Calu3 (cell line): ENCODE results near the gene SLC9A3. TPM values are rescaled to one million over a fixed set of nuclear protein-coding genes. Genes with fewer than 3 reads are reported as not detected.

Experiments
- BruUV-seq: library from RNA; stranded (reverse); fragments of 400-500 nt; replicated peaks from 2 replicates; lab custom pipeline; 2021; lab: Mats Ljungman, UMichigan
- CTCF ChIA-PET: fragments of 300-600 bp; sonication (Branson Sonifier 250); formaldehyde crosslinking; loops from one replicate; lab custom pipeline; 2022; ENCODE audit warnings: antibody characterized with exemption; lab: Charles Lee
- DNase-seq: peaks from one replicate; pipeline ENCODE4 v3.0.0; 2022
- H3K27ac Mint-ChIP-seq: one replicate; pipeline ENCODE4 v1.8.0; 2022; ENCODE audit warnings: mixed read lengths; ENCODE audit not compliant: unreplicated experiment
- H3K27me3 Mint-ChIP-seq: one replicate; pipeline ENCODE4 v1.8.0; 2022; ENCODE audit warnings: mixed read lengths; ENCODE audit not compliant: unreplicated experiment
- H3K36me3 Mint-ChIP-seq: one replicate; pipeline ENCODE4 v1.8.0; 2022; ENCODE audit warnings: mild to moderate bottlenecking, moderate library complexity, mixed read lengths; ENCODE audit not compliant: insufficient read depth, unreplicated experiment
- H3K4me1 Mint-ChIP-seq: one replicate; pipeline ENCODE4 v1.8.0; 2022; ENCODE audit warnings: mild to moderate bottlenecking, low read depth, mixed read lengths; ENCODE audit not compliant: unreplicated experiment
- H3K4me3 Mint-ChIP-seq: one replicate; pipeline ENCODE4 v1.8.0; 2022; ENCODE audit warnings: mild to moderate bottlenecking, low read depth, moderate library complexity, mixed read lengths; ENCODE audit not compliant: unreplicated experiment
- H3K9me3 Mint-ChIP-seq: one replicate; pipeline ENCODE4 v1.8.0; 2022; ENCODE audit warnings: low read depth, mixed read lengths; ENCODE audit not compliant: unreplicated experiment
- intact Hi-C: fragments of 100-400 bp; cut with micrococcal nuclease; formaldehyde crosslinking; loops from one replicate; pipeline ENCODE4 v1.10.0; 2022; ENCODE audit not compliant: unreplicated experiment
- microRNA-seq: library from miRNA; unstranded; fragments of <30 nt; microRNA quantifications from one replicate; pipeline ENCODE4 v1.2.0, GENCODE V29; 2022
- total RNA-seq: library from RNA; stranded (reverse); gene quantifications from 2 replicates; pipeline ENCODE4 v1.2.3, GENCODE V29; 2022
- TF ChIP-seq, protein P1 (sequence below): fragments of 200-600 bp; IDR thresholded peaks from one replicate; pipeline ENCODE4 v1.8.0; 2022; ENCODE audit warnings: antibody characterized with exemption; ENCODE audit not compliant: unreplicated experiment

The SLC9A3 gene
- total RNA-seq, 1 experiment from 2014 or later, result 1.1 TPM

DNA sequence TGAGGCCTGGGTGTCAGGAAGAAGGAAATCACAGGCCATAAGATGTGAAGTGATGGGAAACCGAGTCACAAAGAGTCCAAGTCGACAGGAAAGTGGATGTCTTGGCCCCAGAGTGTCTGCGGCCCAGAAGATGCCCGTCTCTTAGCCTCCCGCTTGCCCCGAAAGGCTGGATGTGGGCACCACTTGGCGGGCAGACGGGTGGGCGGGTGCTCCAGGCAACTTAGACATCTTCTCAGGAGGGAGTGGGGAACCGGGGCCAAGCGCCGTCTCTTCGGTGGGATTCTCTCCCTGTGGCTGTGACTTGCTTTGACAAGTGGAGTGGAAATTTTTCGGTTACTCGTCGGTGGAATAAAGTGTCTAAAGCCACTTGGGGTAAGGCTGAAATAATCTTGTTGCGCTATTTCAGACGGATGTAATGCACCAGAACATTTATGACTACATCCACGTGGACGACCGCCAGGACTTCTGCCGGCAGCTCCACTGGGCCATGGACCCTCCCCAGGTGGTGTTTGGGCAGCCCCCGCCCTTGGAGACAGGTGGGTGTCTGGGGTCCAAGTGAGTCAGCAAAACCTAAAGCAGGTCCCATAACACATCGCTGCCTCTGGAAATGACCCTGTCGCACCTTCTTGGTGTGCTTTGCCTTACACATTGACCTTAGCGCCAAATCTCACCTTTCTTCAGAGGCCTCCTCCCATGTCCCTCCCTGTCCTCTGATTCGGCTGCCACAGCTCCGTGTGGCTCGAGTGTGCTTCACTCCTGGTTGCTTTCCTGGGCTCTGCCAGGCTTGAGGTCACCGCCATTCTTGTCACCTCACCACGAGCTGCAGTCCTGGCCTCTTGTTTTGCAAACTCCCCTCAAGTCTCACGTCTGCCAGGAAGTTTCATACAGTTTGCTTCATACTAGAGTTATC lies 101.7 kb downstream of the SLC9A3 start:
- TF ChIP-seq, protein P1, sequence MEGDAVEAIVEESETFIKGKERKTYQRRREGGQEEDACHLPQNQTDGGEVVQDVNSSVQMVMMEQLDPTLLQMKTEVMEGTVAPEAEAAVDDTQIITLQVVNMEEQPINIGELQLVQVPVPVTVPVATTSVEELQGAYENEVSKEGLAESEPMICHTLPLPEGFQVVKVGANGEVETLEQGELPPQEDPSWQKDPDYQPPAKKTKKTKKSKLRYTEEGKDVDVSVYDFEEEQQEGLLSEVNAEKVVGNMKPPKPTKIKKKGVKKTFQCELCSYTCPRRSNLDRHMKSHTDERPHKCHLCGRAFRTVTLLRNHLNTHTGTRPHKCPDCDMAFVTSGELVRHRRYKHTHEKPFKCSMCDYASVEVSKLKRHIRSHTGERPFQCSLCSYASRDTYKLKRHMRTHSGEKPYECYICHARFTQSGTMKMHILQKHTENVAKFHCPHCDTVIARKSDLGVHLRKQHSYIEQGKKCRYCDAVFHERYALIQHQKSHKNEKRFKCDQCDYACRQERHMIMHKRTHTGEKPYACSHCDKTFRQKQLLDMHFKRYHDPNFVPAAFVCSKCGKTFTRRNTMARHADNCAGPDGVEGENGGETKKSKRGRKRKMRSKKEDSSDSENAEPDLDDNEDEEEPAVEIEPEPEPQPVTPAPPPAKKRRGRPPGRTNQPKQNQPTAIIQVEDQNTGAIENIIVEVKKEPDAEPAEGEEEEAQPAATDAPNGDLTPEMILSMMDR, result no peak
- BruUV-seq, result no TSS peak

DNA sequence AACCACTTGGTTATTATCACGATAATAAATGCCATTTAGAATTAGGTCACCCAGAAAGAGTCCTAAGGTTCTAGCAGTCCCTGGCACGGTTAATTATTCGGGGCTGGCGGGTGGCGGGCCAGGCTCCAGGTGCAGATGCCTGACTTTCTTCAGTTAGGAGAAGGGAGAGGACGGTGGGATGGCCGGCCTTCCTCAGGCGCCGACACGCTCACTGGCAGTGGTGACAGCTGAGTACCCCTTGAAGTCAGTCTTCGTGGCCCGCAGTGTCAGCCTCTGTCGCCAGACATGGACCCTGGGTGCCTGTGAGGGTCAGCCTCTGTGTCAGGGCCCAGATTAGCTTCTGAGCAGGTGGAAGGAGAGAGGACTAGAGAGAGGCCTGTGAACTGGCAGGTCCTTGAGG lies 102.3 kb downstream of the SLC9A3 start:
- CTCF ChIA-PET, result no interaction called here
- no peak overlapping the region for H3K27ac Mint-ChIP-seq
- H3K4me3 Mint-ChIP-seq, result no peak overlapping the region
- BruUV-seq, result no TSS peak
- H3K4me1 Mint-ChIP-seq, result no peaks in the 10 kb centered on the region
- no peak for DNase-seq
- H3K36me3 Mint-ChIP-seq, result no peaks in the 10 kb centered on the region
- H3K9me3 Mint-ChIP-seq, result peaks cover 7% of the 10 kb centered on the region
- TF ChIP-seq, protein P1, result no peak
- intact Hi-C loops, result no loop called here
- H3K27me3 Mint-ChIP-seq, result peaks cover 15% of the 10 kb centered on the region

More for the DNA sequence above, 101.7 kb downstream of the SLC9A3 start:
- H3K4me3 Mint-ChIP-seq, result no peak overlapping the region
- H3K27ac Mint-ChIP-seq, result no peak overlapping the region
- intact Hi-C loops, result no loop called here
- DNase-seq, result no peak
- peaks cover 17% of the 10 kb centered on the region for H3K27me3 Mint-ChIP-seq
- peaks cover 7% of the 10 kb centered on the region for H3K9me3 Mint-ChIP-seq
- no peaks in the 10 kb centered on the region for H3K4me1 Mint-ChIP-seq
- no peaks in the 10 kb centered on the region for H3K36me3 Mint-ChIP-seq
- CTCF ChIA-PET, result no interaction called here

DNA sequence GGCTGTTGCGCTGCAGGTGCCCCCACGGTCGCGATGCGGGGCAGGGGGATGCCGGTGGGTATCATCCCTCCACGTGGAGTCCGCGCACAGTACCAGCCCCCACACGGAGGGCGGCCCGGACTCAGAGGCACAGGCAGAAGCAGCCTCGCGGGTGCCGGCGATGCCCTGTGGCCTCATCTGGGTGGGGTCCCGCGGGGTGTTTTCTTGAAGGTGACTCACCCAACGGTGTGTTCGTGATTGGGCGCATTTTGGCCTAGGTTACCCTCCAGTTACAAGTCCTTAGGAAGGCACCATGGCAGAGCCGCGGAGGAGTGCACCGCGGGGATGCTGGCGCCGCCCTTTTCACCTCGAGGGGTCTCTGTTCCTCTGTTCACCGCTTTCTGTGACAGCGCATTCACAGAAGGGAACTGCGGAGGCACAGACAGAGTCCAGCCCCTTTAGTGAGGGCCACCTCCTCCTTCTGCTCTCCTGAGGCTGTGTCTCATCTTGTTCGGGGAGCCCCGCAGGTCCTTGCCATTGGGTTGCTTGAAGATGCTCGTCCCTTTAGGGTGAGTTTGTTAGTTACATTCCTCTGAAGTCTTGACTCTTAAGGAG lies 102.9 kb downstream of the SLC9A3 start:
- Mint-ChIP-seq H3K4me1 (no peaks in the 10 kb centered on the region), H3K27me3 (peaks cover 10% of the 10 kb centered on the region), H3K36me3 (no peaks in the 10 kb centered on the region), H3K27ac (no peak overlapping the region), H3K4me3 (no peak overlapping the region), H3K9me3 (peaks cover 5% of the 10 kb centered on the region)
- CTCF ChIA-PET, result no interaction called here
- no TSS peak for BruUV-seq
- intact Hi-C loops, result no loop called here
- no peak for DNase-seq
- TF ChIP-seq, protein P1, result no peak

DNA sequence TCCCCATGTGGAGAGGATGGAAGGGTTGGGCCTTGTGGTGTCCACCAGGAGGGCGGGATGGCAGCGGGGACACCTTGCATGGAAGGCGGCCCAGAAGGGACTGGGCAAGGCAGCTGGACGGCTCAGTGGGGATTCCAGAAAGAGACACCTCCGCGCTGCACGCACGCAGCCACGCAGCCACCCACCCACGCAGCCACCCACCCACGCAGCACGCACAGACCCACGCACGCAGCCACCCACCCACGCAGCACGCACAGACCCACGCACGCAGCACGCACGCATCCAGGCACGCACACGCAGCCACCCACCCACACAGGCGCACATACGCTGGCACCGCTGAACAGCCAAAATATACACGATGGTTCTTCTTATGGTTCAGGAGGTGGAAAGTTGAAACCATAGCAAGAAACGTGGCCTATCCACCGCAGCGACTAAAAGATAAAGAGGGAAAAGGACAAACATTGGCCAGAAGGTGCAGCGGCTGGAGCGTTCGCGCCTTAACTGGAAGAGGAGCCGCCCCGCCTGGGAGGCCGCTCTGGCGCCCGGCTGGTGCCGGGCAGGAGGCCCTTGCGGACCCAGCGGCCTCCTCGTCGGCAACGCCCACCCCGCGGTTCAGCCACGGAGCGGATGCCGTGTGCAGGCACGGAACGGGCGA lies 103.5 kb downstream of the SLC9A3 start:
- H3K27ac Mint-ChIP-seq, result no peak overlapping the region
- H3K4me1 Mint-ChIP-seq, result no peaks in the 10 kb centered on the region
- DNase-seq, result no peak
- H3K4me3 Mint-ChIP-seq, result no peak overlapping the region
- H3K36me3 Mint-ChIP-seq, result no peaks in the 10 kb centered on the region
- H3K27me3 Mint-ChIP-seq, result peaks cover 3% of the 10 kb centered on the region
- no TSS peak for BruUV-seq
- TF ChIP-seq, protein P1, result no peak
- CTCF ChIA-PET, result no interaction called here
- intact Hi-C loops, result no loop called here
- H3K9me3 Mint-ChIP-seq, result no peaks in the 10 kb centered on the region

Small RNAs within 50 kb of the gene (microRNA-seq; reads per million reads assigned to microRNA genes)
- not detected for gene MIR4456

Other genes with a start within 250 kb of the SLC9A3 start
- 1.3 TPM in 2 replicates for gene AHRR, start 202.7 kb downstream of the SLC9A3 start, total RNA-seq
- gene EXOC3, start 81.3 kb downstream of the SLC9A3 start, total RNA-seq, result 63.8 and 69.4 TPM in 2 replicates
- 53.7 and 56.5 TPM in 2 replicates for gene CEP72, start 87.9 kb upstream of the SLC9A3 start, total RNA-seq
- gene TPPP, start 168.9 kb upstream of the SLC9A3 start, total RNA-seq, result 0.38 and 0.51 TPM in 2 replicates